K562 (cell line): ENCODE measurements around the gene CD74. TPM values are rescaled to one million over a fixed set of nuclear protein-coding genes. Genes with fewer than 3 reads are reported as not detected.

Source experiments
- ETS1 ChIP-seq: conservative IDR thresholded peaks from 2 replicates; pipeline ENCODE4 v1.6.1; 2011; ENCODE audit warnings: low read depth, mild to moderate bottlenecking, low read length; ENCODE audit not compliant: control insufficient read depth
- FOXA3 ChIP-seq, 2 experiments: fragments of 450-650 bp in 1 of 2; sonication (generic) in 1 of 2; formaldehyde crosslinking; IDR thresholded peaks in 1 of 2; conservative IDR thresholded peaks in 1 of 2; 2 replicates each; pipeline versions ENCODE4 v1.4.0 to v1.8.0; 2020 to 2022; ENCODE audit warnings: mild to moderate bottlenecking in 2 of 2, missing genetic modification reagents in 1 of 2
- FOXJ3 ChIP-seq: sonication (generic); formaldehyde crosslinking; IDR thresholded peaks from 2 replicates; pipeline ENCODE4 v1.4.0; 2020; ENCODE audit warnings: mild to moderate bottlenecking, missing genetic modification reagents
- GTF3C2 ChIP-seq: IDR thresholded peaks from 3 replicates; pipeline ENCODE4 v1.6.1; 2011; ENCODE audit warnings: borderline replicate concordance, mild to moderate bottlenecking, moderate library complexity; ENCODE audit not compliant: insufficient read length; ENCODE audit errors: extremely low read depth
- JUN ChIP-seq, 2 experiments: sonication (generic) in 1 of 2; formaldehyde crosslinking in 1 of 2; IDR thresholded peaks; 2 replicates each; pipeline versions ENCODE4 v1.6.1 to v1.8.0; 2012 to 2022; ENCODE audit warnings: borderline replicate concordance in 2 of 2, mild to moderate bottlenecking in 2 of 2, improper control_type of control experiment in 1 of 2, low read depth in 1 of 2, low read length in 1 of 2, missing genetic modification reagents in 1 of 2
- POLR2B ChIP-seq: fragments of 450-650 bp; IDR thresholded peaks from 2 replicates; pipeline ENCODE4 v1.6.1; 2018; ENCODE audit warnings: low read depth; ENCODE audit not compliant: partially characterized antibody
- POLR2G ChIP-seq: fragments of 200-400 bp; formaldehyde crosslinking; IDR thresholded peaks from 2 replicates; pipeline ENCODE4 v1.6.1; 2017; ENCODE audit warnings: low read depth, mild to moderate bottlenecking, antibody characterized with exemption, low read length, moderate library complexity
- SMAD2 ChIP-seq: fragments of 150-350 bp; IDR thresholded peaks from 2 replicates; pipeline ENCODE4 v1.6.1; 2014; ENCODE audit warnings: low read depth, mild to moderate bottlenecking, low read length
- SMARCA5 ChIP-seq: fragments of 450-650 bp; IDR thresholded peaks from 2 replicates; pipeline ENCODE4 v1.6.1; 2016
- SREBF1 ChIP-seq: fragments of 150-350 bp; IDR thresholded peaks from 2 replicates; pipeline ENCODE4 v1.6.1; 2014; ENCODE audit warnings: antibody characterized with exemption, low read depth, low read length, borderline replicate concordance
- XRCC5 ChIP-seq: fragments of 200-400 bp; formaldehyde crosslinking; IDR thresholded peaks from 2 replicates; pipeline ENCODE4 v1.6.1; 2017; ENCODE audit warnings: low read depth, mild to moderate bottlenecking, low read length
- ZNF146 ChIP-seq: IDR thresholded peaks from one replicate; pipeline ENCODE4 v1.6.1; 2018; ENCODE audit warnings: missing compliant biosample characterization; ENCODE audit not compliant: unreplicated experiment
- ZNF217 ChIP-seq: sonication (generic); formaldehyde crosslinking; IDR thresholded peaks from 2 replicates; pipeline ENCODE4 v1.8.0; 2022; ENCODE audit warnings: mild to moderate bottlenecking, missing genetic modification reagents
- ZNF384 ChIP-seq: IDR thresholded peaks from 2 replicates; pipeline ENCODE4 v1.6.1; 2012; ENCODE audit warnings: low read depth, low read length, improper control_type of control experiment
- ZNF57 ChIP-seq: fragments of 450-650 bp; formaldehyde crosslinking; IDR thresholded peaks from 2 replicates; pipeline ENCODE4 v1.4.0; 2020; ENCODE audit warnings: mild to moderate bottlenecking, moderate library complexity
- ZNF592 ChIP-seq: fragments of 450-650 bp; IDR thresholded peaks from 2 replicates; pipeline ENCODE4 v1.6.1; 2017; ENCODE audit warnings: antibody characterized with exemption, mild to moderate bottlenecking
- ZNF717 ChIP-seq: fragments of 250-450 bp; sonication (Bioruptor Pico); IDR thresholded peaks from 2 replicates; pipeline ENCODE4 v1.5.0; 2021
- ZNF77 ChIP-seq: fragments of 250-450 bp; sonication (Bioruptor Pico); IDR thresholded peaks from 2 replicates; pipeline ENCODE4 v1.5.0; 2020
- ZZZ3 ChIP-seq: fragments of 450-650 bp; IDR thresholded peaks from 2 replicates; pipeline ENCODE4 v1.6.1; 2016; ENCODE audit warnings: antibody characterized with exemption, mild to moderate bottlenecking, moderate library complexity
- polyA plus RNA-seq, 8 experiments: library from polyadenylated mRNA; depleted of rRNA in 4 of 8; stranded (reverse) in 5 of 8; unstranded in 3 of 8; fragments of >200 nt; fragmentation: Nextera tagmentation in 2 of 8; fragmentation: Illumina TruSeq in 1 of 8; extraction: Ambion mirVana in 2 of 8; extraction: Trizol in 1 of 8; gene quantifications; 2 replicates each; pipeline versions ENCODE4 v1.2.1 to v1.2.3, GENCODE V29; 2011 to 2014; ENCODE audit warnings: inconsistent platforms in 1 of 8, missing spikeins in 1 of 8
- total RNA-seq, 7 experiments: library from RNA; depleted of rRNA in 6 of 7; stranded (reverse); fragments of >200 nt in 6 of 7; fragmentation: Illumina TruSeq in 2 of 7; extraction: Trizol in 2 of 7; gene quantifications; 2 replicates each; pipeline versions ENCODE4 v1.2.1 to v1.2.3, GENCODE V29; 2011 to 2021; ENCODE audit warnings: low replicate concordance in 1 of 7

Gene CD74
- total and polyA plus RNA-seq, 9 of the 15 experiments (the other 6 are each of a cell fraction or from before 2014, with no cell fraction given), result 0.07 to 4.8 (median 0.32) TPM

- TF ChIP-seq GTF3C2 (peak; percentile 85), ZZZ3 (peak; percentile 99), ETS1 (peak; percentile 46; the same call in 1 of the 2 replicates), FOXA3 (CRISPR knock-in tag; conservative IDR thresholded peaks at IDR 0.05 in 1 of 2, IDR thresholded peaks at IDR 0.05 in 1 of 2) (peak in 1 of 2 experiments; percentile 7; a peak in 1 of 4 replicates), XRCC5 (peak; percentile 85; the same call in 1 of the 2 replicates), ZNF217 (CRISPR knock-in tag) (no peak), ZNF77 (CRISPR knock-in tag) (no peak), ZNF57 (CRISPR knock-in tag) (no peak), ZNF717 (0 out of 2 replicates have a peak, but pooled peaks have one; percentile 12), JUN (IDR thresholded peaks at IDR 0.05; ENCODE audit: borderline replicate concordance, low read depth, low read length) (no peak), JUN (CRISPR knock-in tag; IDR thresholded peaks at IDR 0.05; ENCODE audit: borderline replicate concordance) (no peak; the same call in 1 of the 2 replicates), SMARCA5 (peak; percentile 58; the same call in 1 of the 2 replicates), ZNF146 (CRISPR knock-in tag) (no peak), SREBF1 (peak; percentile 74; the same call in 1 of the 2 replicates), ZNF384 (no peak), ZNF592 (no peak), POLR2G (peak; percentile 100), SMAD2 (no peak), FOXJ3 (CRISPR knock-in tag) (peak; percentile 28; the same call in 1 of the 2 replicates), POLR2B (peak; percentile 97)
These were observed 37.0 kb upstream of the CD74 start, which contains the start of gene RPS14 (continued) for GRCh38 chr5:150449517-150450339.
